Smooth muscle cell (in vitro differentiated cells): ENCODE measurements around the gene F13A1. TPM values are rescaled to one million over a fixed set of nuclear protein-coding genes. Genes with fewer than 3 reads are reported as not detected.

ENCODE experiments used
- DNase-seq: peaks from one replicate; lab custom pipeline; 2025; ENCODE audit not compliant: unreplicated experiment; lab: John Stamatoyannopoulos, UW
- H2AFZ ChIP-seq: fragments of 200-600 bp; sonication (generic); 2 replicates; pipeline ENCODE4 v1.6.0; 2016; ENCODE audit warnings: antibody characterized with exemption, low read depth, mild to moderate bottlenecking
- H3F3A ChIP-seq: fragments of 200-600 bp; sonication (generic); 2 replicates; pipeline ENCODE4 v1.6.0; 2017; ENCODE audit warnings: antibody characterized with exemption, low read depth
- H3K27ac ChIP-seq: fragments of 200-600 bp; sonication (generic); 2 replicates; pipeline ENCODE4 v1.5.1; 2016; ENCODE audit warnings: low read depth, mild to moderate bottlenecking
- H3K27me3 ChIP-seq: fragments of 200-600 bp; sonication (generic); 2 replicates; pipeline ENCODE4 v1.6.1; 2016; ENCODE audit warnings: low read depth, mild to moderate bottlenecking
- H3K36me3 ChIP-seq: fragments of 200-600 bp; sonication (generic); 2 replicates; pipeline ENCODE4 v1.5.1; 2016; ENCODE audit warnings: low read depth
- H3K4me1 ChIP-seq: fragments of 200-600 bp; sonication (generic); 2 replicates; pipeline ENCODE4 v1.5.1; 2016; ENCODE audit warnings: low read depth
- H3K4me2 ChIP-seq: fragments of 200-600 bp; sonication (generic); 2 replicates; pipeline ENCODE4 v1.6.0; 2016; ENCODE audit warnings: mild to moderate bottlenecking
- H3K4me3 ChIP-seq: fragments of 200-600 bp; sonication (generic); 2 replicates; pipeline ENCODE4 v1.5.1; 2016; ENCODE audit warnings: mild to moderate bottlenecking
- H3K79me2 ChIP-seq: fragments of 200-600 bp; sonication (generic); 2 replicates; pipeline ENCODE4 v1.6.0; 2016; ENCODE audit warnings: low read depth, mild to moderate bottlenecking
- H3K9ac ChIP-seq: fragments of 200-600 bp; sonication (generic); 2 replicates; pipeline ENCODE4 v1.6.0; 2016; ENCODE audit warnings: low read depth
- H3K9me3 ChIP-seq: fragments of 200-600 bp; sonication (generic); replicated peaks from 2 replicates; pipeline ENCODE4 v1.5.1; 2016; ENCODE audit warnings: low read depth
- H4K20me1 ChIP-seq: fragments of 200-600 bp; sonication (generic); 2 replicates; pipeline ENCODE4 v1.6.0; 2016; ENCODE audit warnings: low read depth
- WGBS: methylation state at CpG from one replicate; pipeline ENCODE4 v1.1.7; 2016; ENCODE audit warnings: low lambda C conversion rate; 5-methylcytosine and 5-hydroxymethylcytosine counted together
- polyA plus RNA-seq: library from polyadenylated mRNA; unstranded; fragments of >200 nt; fragmentation: Nextera tagmentation; extraction: Ambion mirVana; gene quantifications from 2 replicates; pipeline ENCODE4 v1.2.1, GENCODE V29; 2016
- total RNA-seq: library from RNA; depleted of rRNA; stranded (reverse); fragments of >200 nt; gene quantifications from 2 replicates; pipeline ENCODE4 v1.2.3, GENCODE V29; 2014
- TF ChIP-seq, protein P1 (sequence below): fragments of 200-600 bp; sonication (generic); IDR thresholded peaks from 2 replicates; pipeline ENCODE4 v1.5.1; 2017; ENCODE audit warnings: borderline replicate concordance, mild to moderate bottlenecking, antibody characterized with exemption; ENCODE audit not compliant: insufficient read depth, poor library complexity, severe bottlenecking

The F13A1 gene
- total and polyA plus RNA-seq, 2 experiments from 2014 or later = 0.22 TPM; not detected in 1

GRCh38 chr6:6283746-6284145, 36.7 kb downstream of the F13A1 start:
- H3K9me3 ChIP-seq = no peaks in the 10 kb centered on the region
- H3K4me3 ChIP-seq = no peak overlapping the region
- H3F3A ChIP-seq = no peaks in the 10 kb centered on the region
- no peaks in the 10 kb centered on the region for H3K4me1 ChIP-seq
- no peak for DNase-seq
- no peaks in the 10 kb centered on the region for H4K20me1 ChIP-seq
- TF ChIP-seq, protein P1, sequence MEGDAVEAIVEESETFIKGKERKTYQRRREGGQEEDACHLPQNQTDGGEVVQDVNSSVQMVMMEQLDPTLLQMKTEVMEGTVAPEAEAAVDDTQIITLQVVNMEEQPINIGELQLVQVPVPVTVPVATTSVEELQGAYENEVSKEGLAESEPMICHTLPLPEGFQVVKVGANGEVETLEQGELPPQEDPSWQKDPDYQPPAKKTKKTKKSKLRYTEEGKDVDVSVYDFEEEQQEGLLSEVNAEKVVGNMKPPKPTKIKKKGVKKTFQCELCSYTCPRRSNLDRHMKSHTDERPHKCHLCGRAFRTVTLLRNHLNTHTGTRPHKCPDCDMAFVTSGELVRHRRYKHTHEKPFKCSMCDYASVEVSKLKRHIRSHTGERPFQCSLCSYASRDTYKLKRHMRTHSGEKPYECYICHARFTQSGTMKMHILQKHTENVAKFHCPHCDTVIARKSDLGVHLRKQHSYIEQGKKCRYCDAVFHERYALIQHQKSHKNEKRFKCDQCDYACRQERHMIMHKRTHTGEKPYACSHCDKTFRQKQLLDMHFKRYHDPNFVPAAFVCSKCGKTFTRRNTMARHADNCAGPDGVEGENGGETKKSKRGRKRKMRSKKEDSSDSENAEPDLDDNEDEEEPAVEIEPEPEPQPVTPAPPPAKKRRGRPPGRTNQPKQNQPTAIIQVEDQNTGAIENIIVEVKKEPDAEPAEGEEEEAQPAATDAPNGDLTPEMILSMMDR = no peak
- H3K9ac ChIP-seq = no peak overlapping the region
- peaks cover 27% of the 10 kb centered on the region for H3K27me3 ChIP-seq
- H3K27ac ChIP-seq = no peak overlapping the region
- 82% methylated on average over 2 of the region's 2 CpGs for WGBS
- H2AFZ ChIP-seq = no peak overlapping the region
- H3K4me2 ChIP-seq = no peak overlapping the region
- no peaks in the 10 kb centered on the region for H3K79me2 ChIP-seq
- no peaks in the 10 kb centered on the region for H3K36me3 ChIP-seq

DNA sequence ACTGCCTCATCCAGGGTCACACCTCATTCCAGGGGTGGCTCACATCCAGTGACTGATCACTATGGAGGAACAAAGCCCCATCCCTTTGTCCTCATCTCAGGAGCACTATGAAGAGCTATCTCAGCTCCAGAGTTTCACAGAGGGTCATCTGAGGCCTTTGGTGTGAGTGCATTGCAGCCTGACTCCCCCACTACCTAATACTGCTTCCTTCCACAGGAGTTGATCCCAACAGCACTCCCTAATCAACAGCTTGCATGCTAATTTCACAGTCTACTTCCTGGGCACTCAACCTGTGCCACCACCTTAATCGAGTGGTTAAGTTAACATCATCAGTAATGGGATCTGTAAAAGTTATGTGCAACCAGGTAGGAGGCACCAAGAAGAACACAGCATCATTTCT, 37.7 kb downstream of the F13A1 start:
- H3K4me3 ChIP-seq = no peak overlapping the region
- 78% methylated on average over 1 of the region's 1 CpG for WGBS
- no peaks in the 10 kb centered on the region for H3K4me1 ChIP-seq
- no peak overlapping the region for H2AFZ ChIP-seq
- H3K9me3 ChIP-seq = no peaks in the 10 kb centered on the region
- TF ChIP-seq, protein P1 = no peak
- H3K79me2 ChIP-seq = no peaks in the 10 kb centered on the region
- peaks cover 24% of the 10 kb centered on the region for H3K27me3 ChIP-seq
- H3K4me2 ChIP-seq = no peak overlapping the region
- H4K20me1 ChIP-seq = no peaks in the 10 kb centered on the region
- H3K9ac ChIP-seq = no peak overlapping the region
- no peak for DNase-seq
- H3K36me3 ChIP-seq = no peaks in the 10 kb centered on the region
- H3K27ac ChIP-seq = no peak overlapping the region
- H3F3A ChIP-seq = no peaks in the 10 kb centered on the region

- no peak overlapping the region for H3K4me2 ChIP-seq
- WGBS = 78% methylated on average over 4 of the region's 4 CpGs
- TF ChIP-seq, protein P1 = no peak
Observed at GRCh38 chr6:6277413-6277812, 43.0 kb downstream of the F13A1 start.

GRCh38 chr6:6270948-6271535, 49.4 kb downstream of the F13A1 start:
- H3K27me3 ChIP-seq = peaks cover 6% of the 10 kb centered on the region
- H3K4me2 ChIP-seq = no peak overlapping the region
- H3K4me3 ChIP-seq = no peak overlapping the region
- 91% methylated on average over 7 of the region's 7 CpGs for WGBS
- no peaks in the 10 kb centered on the region for H3K9me3 ChIP-seq
- DNase-seq = no peak
- no peak overlapping the region for H3K27ac ChIP-seq
- no peaks in the 10 kb centered on the region for H3K79me2 ChIP-seq
- no peaks in the 10 kb centered on the region for H3K36me3 ChIP-seq
- no peak overlapping the region for H3K9ac ChIP-seq
- H2AFZ ChIP-seq = no peak overlapping the region
- no peaks in the 10 kb centered on the region for H4K20me1 ChIP-seq
- no peaks in the 10 kb centered on the region for H3K4me1 ChIP-seq
- TF ChIP-seq, protein P1 = no peak
- no peaks in the 10 kb centered on the region for H3F3A ChIP-seq

More at GRCh38 chr6:6277413-6277812, 43.0 kb downstream of the F13A1 start:
- no peaks in the 10 kb centered on the region for H4K20me1 ChIP-seq
- H3K9ac ChIP-seq = no peak overlapping the region
- no peaks in the 10 kb centered on the region for H3K4me1 ChIP-seq
- no peak overlapping the region for H3K27ac ChIP-seq
- no peak for DNase-seq
- H2AFZ ChIP-seq = no peak overlapping the region
- H3K9me3 ChIP-seq = no peaks in the 10 kb centered on the region
- no peak overlapping the region for H3K4me3 ChIP-seq
- H3K79me2 ChIP-seq = no peaks in the 10 kb centered on the region
- H3K27me3 ChIP-seq = peaks cover 18% of the 10 kb centered on the region
- no peaks in the 10 kb centered on the region for H3K36me3 ChIP-seq
- H3F3A ChIP-seq = no peaks in the 10 kb centered on the region
